IPS-18a (cell line): Measurements from ENCODE around the gene RHCG.

Source experiments
- H3K27ac ChIP-seq: one replicate; pipeline ENCODE4 v1.5.1; 2013; ENCODE audit warnings: low read length
- H3K27me3 ChIP-seq: one replicate; pipeline ENCODE4 v1.6.1; 2013; ENCODE audit warnings: mild to moderate bottlenecking, low read length; ENCODE audit not compliant: control insufficient read depth, insufficient read depth
- H3K36me3 ChIP-seq: one replicate; pipeline ENCODE4 v1.6.1; 2013; ENCODE audit warnings: low read depth, low read length; ENCODE audit not compliant: control insufficient read depth
- H3K4me1 ChIP-seq: one replicate; pipeline ENCODE4 v1.6.1; 2013; ENCODE audit warnings: low read depth, low read length; ENCODE audit not compliant: control insufficient read depth
- H3K4me3 ChIP-seq: one replicate; pipeline ENCODE4 v1.5.1; 2013; ENCODE audit warnings: low read length
- H3K9ac ChIP-seq: one replicate; pipeline ENCODE4 v1.6.1; 2013; ENCODE audit warnings: mild to moderate bottlenecking, low read length, moderate library complexity
- H3K9me3 ChIP-seq: one replicate; pipeline ENCODE4 v1.6.1; 2013; ENCODE audit warnings: low read depth, low read length; ENCODE audit not compliant: control insufficient read depth

Gene RHCG

GRCh38 chr15:89524184-89524583 lies 27.8 kb upstream of the RHCG start:
- Histone ChIP-seq H3K36me3 (no peaks in the 10 kb centered on the region), H3K9me3 (no peaks in the 10 kb centered on the region), H3K27ac (no peak overlapping the region), H3K9ac (no peak overlapping the region), H3K4me1 (no peaks in the 10 kb centered on the region), H3K4me3 (no peak overlapping the region), H3K27me3 (no peaks in the 10 kb centered on the region)

GRCh38 chr15:89523101-89523500 lies 26.7 kb upstream of the RHCG start:
- H3K9ac ChIP-seq: no peak overlapping the region
- H3K36me3 ChIP-seq: no peaks in the 10 kb centered on the region
- H3K9me3 ChIP-seq: no peaks in the 10 kb centered on the region
- H3K27ac ChIP-seq: no peak overlapping the region
- no peak overlapping the region for H3K4me3 ChIP-seq
- no peaks in the 10 kb centered on the region for H3K27me3 ChIP-seq
- no peaks in the 10 kb centered on the region for H3K4me1 ChIP-seq

GRCh38 chr15:89521605-89522004 lies 25.2 kb upstream of the RHCG start:
- no peaks in the 10 kb centered on the region for H3K9me3 ChIP-seq
- H3K4me3 ChIP-seq: no peak overlapping the region
- no peaks in the 10 kb centered on the region for H3K36me3 ChIP-seq
- no peaks in the 10 kb centered on the region for H3K27me3 ChIP-seq
- no peak overlapping the region for H3K27ac ChIP-seq
- H3K4me1 ChIP-seq: no peaks in the 10 kb centered on the region
- no peak overlapping the region for H3K9ac ChIP-seq

GRCh38 chr15:89515477-89515876 lies 19.1 kb upstream of the RHCG start:
- Histone ChIP-seq H3K36me3 (no peaks in the 10 kb centered on the region), H3K4me3 (no peak overlapping the region), H3K9me3 (no peaks in the 10 kb centered on the region), H3K27me3 (no peaks in the 10 kb centered on the region), H3K4me1 (no peaks in the 10 kb centered on the region), H3K9ac (no peak overlapping the region), H3K27ac (no peak overlapping the region)

GRCh38 chr15:89514596-89515406 lies 18.4 kb upstream of the RHCG start:
- no peaks in the 10 kb centered on the region for H3K36me3 ChIP-seq

GRCh38 chr15:89514186-89514585 lies 17.8 kb upstream of the RHCG start:
- H3K4me1 ChIP-seq: no peaks in the 10 kb centered on the region
- H3K27me3 ChIP-seq: no peaks in the 10 kb centered on the region
- H3K9me3 ChIP-seq: no peaks in the 10 kb centered on the region
- H3K4me3 ChIP-seq: no peak overlapping the region
- no peak overlapping the region for H3K9ac ChIP-seq
- H3K36me3 ChIP-seq: no peaks in the 10 kb centered on the region
- no peak overlapping the region for H3K27ac ChIP-seq

More at GRCh38 chr15:89514596-89515406, 18.4 kb upstream of the RHCG start:
- Histone ChIP-seq H3K4me1 (no peaks in the 10 kb centered on the region), H3K9ac (no peak overlapping the region), H3K4me3 (no peak overlapping the region), H3K27me3 (no peaks in the 10 kb centered on the region), H3K27ac (no peak overlapping the region), H3K9me3 (no peaks in the 10 kb centered on the region)

- Histone ChIP-seq H3K4me3 (no peak overlapping the region), H3K9ac (no peak overlapping the region), H3K27ac (no peak overlapping the region), H3K36me3 (no peaks in the 10 kb centered on the region), H3K27me3 (no peaks in the 10 kb centered on the region), H3K9me3 (no peaks in the 10 kb centered on the region), H3K4me1 (no peaks in the 10 kb centered on the region)
These were observed 16.9 kb upstream of the RHCG start for GRCh38 chr15:89513284-89513683.

GRCh38 chr15:89512631-89513030 lies 16.2 kb upstream of the RHCG start:
- Histone ChIP-seq H3K4me1 (no peaks in the 10 kb centered on the region), H3K36me3 (no peaks in the 10 kb centered on the region), H3K9me3 (no peaks in the 10 kb centered on the region), H3K4me3 (no peak overlapping the region), H3K27ac (no peak overlapping the region), H3K9ac (no peak overlapping the region), H3K27me3 (no peaks in the 10 kb centered on the region)

GRCh38 chr15:89506026-89506686 lies 9.8 kb upstream of the RHCG start:
- H3K4me3 ChIP-seq: no peak overlapping the region
- H3K36me3 ChIP-seq: no peaks in the 10 kb centered on the region
- H3K4me1 ChIP-seq: no peaks in the 10 kb centered on the region
- H3K9ac ChIP-seq: no peak overlapping the region
- no peaks in the 10 kb centered on the region for H3K27me3 ChIP-seq
- no peak overlapping the region for H3K27ac ChIP-seq
- H3K9me3 ChIP-seq: no peaks in the 10 kb centered on the region

GRCh38 chr15:89504166-89504565 lies 7.8 kb upstream of the RHCG start:
- Histone ChIP-seq H3K27me3 (no peaks in the 10 kb centered on the region), H3K27ac (no peak overlapping the region), H3K36me3 (no peaks in the 10 kb centered on the region), H3K9ac (no peak overlapping the region), H3K4me1 (no peaks in the 10 kb centered on the region), H3K4me3 (no peak overlapping the region), H3K9me3 (no peaks in the 10 kb centered on the region)

GRCh38 chr15:89502867-89503595 lies 6.6 kb upstream of the RHCG start:
- Histone ChIP-seq H3K4me1 (no peaks in the 10 kb centered on the region), H3K27me3 (peaks cover 5% of the 10 kb centered on the region), H3K9me3 (no peaks in the 10 kb centered on the region), H3K36me3 (no peaks in the 10 kb centered on the region), H3K4me3 (no peak overlapping the region), H3K9ac (no peak overlapping the region), H3K27ac (no peak overlapping the region)
